Activated T-helper 1 cell treated with anti-CD3 and anti-CD28 coated beads, Interleukin-2, amount 50 U/mL, for 16 hours (primary cell): ENCODE measurements around the gene RPS24.

ENCODE experiments used
- DNase-seq, 2 donors: peaks; one replicate each; pipeline ENCODE4 v3.0.0-alpha.2; 2020; ENCODE audit warnings: low read depth in 1 of 2, low spot score in 1 of 2

The RPS24 gene

DNA sequence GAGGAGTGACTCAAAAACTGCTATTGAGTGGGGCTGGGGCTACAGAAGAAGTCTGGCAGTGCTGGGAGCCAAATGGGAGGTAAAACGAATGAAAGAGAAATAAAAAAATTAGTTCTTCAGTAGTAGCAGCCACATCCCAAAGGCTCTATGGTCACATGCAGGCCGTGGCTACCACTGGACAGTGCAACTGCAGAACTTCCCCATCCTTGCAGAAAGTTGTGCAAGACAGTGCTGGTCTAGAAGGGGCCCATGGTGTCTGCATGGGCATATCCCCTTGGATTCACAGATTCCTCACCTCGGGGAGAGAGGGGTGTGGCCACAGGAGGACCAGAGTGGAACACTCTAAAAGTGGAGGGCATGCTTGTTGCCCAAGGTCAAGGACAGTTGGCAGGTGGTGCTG, 47.6 kb downstream of the RPS24 start:
- DNase-seq: no peak

GRCh38 chr10:78082636-78083035, 49.0 kb downstream of the RPS24 start:
- DNase-seq: no peak
